ENCODE results near the gene SUSD4.

GRCh38 chr1:223257856-223258550 is 106.0 kb downstream of the SUSD4 start:
- TF ChIP-seq, protein P1, sequence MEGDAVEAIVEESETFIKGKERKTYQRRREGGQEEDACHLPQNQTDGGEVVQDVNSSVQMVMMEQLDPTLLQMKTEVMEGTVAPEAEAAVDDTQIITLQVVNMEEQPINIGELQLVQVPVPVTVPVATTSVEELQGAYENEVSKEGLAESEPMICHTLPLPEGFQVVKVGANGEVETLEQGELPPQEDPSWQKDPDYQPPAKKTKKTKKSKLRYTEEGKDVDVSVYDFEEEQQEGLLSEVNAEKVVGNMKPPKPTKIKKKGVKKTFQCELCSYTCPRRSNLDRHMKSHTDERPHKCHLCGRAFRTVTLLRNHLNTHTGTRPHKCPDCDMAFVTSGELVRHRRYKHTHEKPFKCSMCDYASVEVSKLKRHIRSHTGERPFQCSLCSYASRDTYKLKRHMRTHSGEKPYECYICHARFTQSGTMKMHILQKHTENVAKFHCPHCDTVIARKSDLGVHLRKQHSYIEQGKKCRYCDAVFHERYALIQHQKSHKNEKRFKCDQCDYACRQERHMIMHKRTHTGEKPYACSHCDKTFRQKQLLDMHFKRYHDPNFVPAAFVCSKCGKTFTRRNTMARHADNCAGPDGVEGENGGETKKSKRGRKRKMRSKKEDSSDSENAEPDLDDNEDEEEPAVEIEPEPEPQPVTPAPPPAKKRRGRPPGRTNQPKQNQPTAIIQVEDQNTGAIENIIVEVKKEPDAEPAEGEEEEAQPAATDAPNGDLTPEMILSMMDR (IDR thresholded peaks at IDR 0.05) = no peak
- no peak for TF ChIP-seq POLR2A (IDR thresholded peaks at IDR 0.05)

All from right lobe of liver (tissue), 4 donors.